ENCODE measurements around the gene PTPRR. TPM values are rescaled to one million over a fixed set of nuclear protein-coding genes. Genes with fewer than 3 reads are reported as not detected.

PTPRR gene
- total and polyA plus RNA-seq, 2 donors (not counting 1 experiment from before 2014, with no cell fraction given) = not detected

- no peaks in the 10 kb centered on the region for H3K4me1 ChIP-seq (ENCODE audit: control insufficient read depth in 2 of 2, insufficient read depth in 2 of 2, low read length in 2 of 2)
- intact Hi-C loops (cut with micrococcal nuclease) = no loop called here
- H3K79me2 ChIP-seq (ENCODE audit: control insufficient read depth, insufficient read depth, low read length) = no peaks in the 10 kb centered on the region
- H3K36me3 ChIP-seq (replicated peaks in 1 of 2; ENCODE audit: control extremely low read depth in 1 of 2, control insufficient read depth in 1 of 2, extremely low read depth in 1 of 2, insufficient read depth in 2 of 2, low read length in 1 of 2) = no peaks in the 10 kb centered on the region
- H3K27ac ChIP-seq (ENCODE audit: low read length in 2 of 2) = no peak overlapping the region
- WGBS (ENCODE audit: insufficient coverage) = no CpG with 5 or more reads among the region's 3 CpGs
- peaks cover 3% of the 10 kb centered on the region for H3K27me3 Mint-ChIP-seq
- H3K9me3 Mint-ChIP-seq (ENCODE audit: insufficient read depth) = no peaks in the 10 kb centered on the region
- H3K4me1 Mint-ChIP-seq = no peaks in the 10 kb centered on the region
- DNase-seq (no peak), ATAC-seq (ENCODE audit: low read depth) (no peak)
- H3K9me3 ChIP-seq (ENCODE audit: control extremely low read depth in 1 of 3, control insufficient read depth in 2 of 3, insufficient read depth in 1 of 3, low read length in 2 of 3) = no peaks in the 10 kb centered on the region
- no peak for TF ChIP-seq CTCF (IDR thresholded peaks at IDR 0.05)
- no peak for TF ChIP-seq EZH2 (IDR thresholded peaks at IDR 0.05; ENCODE audit: borderline replicate concordance, insufficient read depth, low read depth, low read length, poor library complexity, severe bottlenecking)
- no peak overlapping the region for H3K4me3 ChIP-seq (ENCODE audit: control extremely low read depth in 1 of 5, extremely low read depth in 1 of 5, insufficient read depth in 1 of 5, low read depth in 2 of 5, low read length in 4 of 5)
- no peaks in the 10 kb centered on the region for H4K20me1 ChIP-seq (ENCODE audit: control insufficient read depth, insufficient read depth, low read length, poor library complexity, severe bottlenecking)
- H3K4me3 Mint-ChIP-seq = no peak overlapping the region
- ChIA-PET CTCF (no interaction called here), POLR2A (no interaction called here)
- no peak overlapping the region for H3K27ac Mint-ChIP-seq
- H2AFZ ChIP-seq (ENCODE audit: insufficient read depth, low read depth, low read length, poor library complexity, severe bottlenecking) = no peak overlapping the region
- H3K27me3 ChIP-seq (replicated peaks in 1 of 4; ENCODE audit: control extremely low read depth in 1 of 4, control insufficient read depth in 3 of 4, insufficient read depth in 4 of 4, low read length in 3 of 4) = peaks cover 0 to 3% (median 0%) of the 10 kb centered on the region in 4 experiments
- no peak overlapping the region for H3K9ac ChIP-seq (ENCODE audit: low read length)
- H3K4me2 ChIP-seq (replicated peaks; ENCODE audit: low read depth, low read length, poor library complexity, severe bottlenecking) = no peak overlapping the region
Measured at GRCh38 chr12:70711831-70712230, 208.7 kb downstream of the PTPRR start.

- no peak overlapping the region for H3K4me3 Mint-ChIP-seq
- Histone ChIP-seq H3K27me3 (replicated peaks in 1 of 4; ENCODE audit: control extremely low read depth in 1 of 4, control insufficient read depth in 3 of 4, insufficient read depth in 4 of 4, low read length in 3 of 4) (peaks cover 0 to 3% (median 0%) of the 10 kb centered on the region in 4 experiments), H4K20me1 (ENCODE audit: control insufficient read depth, insufficient read depth, low read length, poor library complexity, severe bottlenecking) (no peaks in the 10 kb centered on the region), H3K9me3 (ENCODE audit: control extremely low read depth in 1 of 3, control insufficient read depth in 2 of 3, insufficient read depth in 1 of 3, low read length in 2 of 3) (no peaks in the 10 kb centered on the region), H3K4me2 (replicated peaks; ENCODE audit: low read depth, low read length, poor library complexity, severe bottlenecking) (no peak overlapping the region), H3K4me3 (ENCODE audit: control extremely low read depth in 1 of 5, extremely low read depth in 1 of 5, insufficient read depth in 1 of 5, low read depth in 2 of 5, low read length in 4 of 5) (no peak overlapping the region), H3K4me1 (ENCODE audit: control insufficient read depth in 2 of 2, insufficient read depth in 2 of 2, low read length in 2 of 2) (no peaks in the 10 kb centered on the region), H3K79me2 (ENCODE audit: control insufficient read depth, insufficient read depth, low read length) (no peaks in the 10 kb centered on the region), H2AFZ (ENCODE audit: insufficient read depth, low read depth, low read length, poor library complexity, severe bottlenecking) (no peak overlapping the region), H3K36me3 (replicated peaks in 1 of 2; ENCODE audit: control extremely low read depth in 1 of 2, control insufficient read depth in 1 of 2, extremely low read depth in 1 of 2, insufficient read depth in 2 of 2, low read length in 1 of 2) (no peaks in the 10 kb centered on the region), H3K27ac (ENCODE audit: low read length in 2 of 2) (no peak overlapping the region), H3K9ac (ENCODE audit: low read length) (no peak overlapping the region)
- intact Hi-C loops (cut with micrococcal nuclease) = no loop called here
- DNase-seq (no peak), ATAC-seq (ENCODE audit: low read depth) (no peak)
- 100% methylated on average over 1 of the region's 2 CpGs for WGBS (ENCODE audit: insufficient coverage)
- TF ChIP-seq CTCF (IDR thresholded peaks at IDR 0.05) (no peak), EZH2 (IDR thresholded peaks at IDR 0.05; ENCODE audit: borderline replicate concordance, insufficient read depth, low read depth, low read length, poor library complexity, severe bottlenecking) (no peak)
- no peaks in the 10 kb centered on the region for H3K4me1 Mint-ChIP-seq
- no peaks in the 10 kb centered on the region for H3K9me3 Mint-ChIP-seq (ENCODE audit: insufficient read depth)
- H3K27ac Mint-ChIP-seq = no peak overlapping the region
- H3K27me3 Mint-ChIP-seq = no peaks in the 10 kb centered on the region
- ChIA-PET POLR2A (no interaction called here), CTCF (interaction anchor here (0.7 kb wide), 1 partner anchor 126 kb away, joined by 3 read pairs; no protein-coding TSS in a partner anchor)
Measured at GRCh38 chr12:70709022-70709421, 211.5 kb downstream of the PTPRR start.

Measured in B cell (primary cell).